ENCODE results near the gene SORCS1.

SORCS1 gene

DNA sequence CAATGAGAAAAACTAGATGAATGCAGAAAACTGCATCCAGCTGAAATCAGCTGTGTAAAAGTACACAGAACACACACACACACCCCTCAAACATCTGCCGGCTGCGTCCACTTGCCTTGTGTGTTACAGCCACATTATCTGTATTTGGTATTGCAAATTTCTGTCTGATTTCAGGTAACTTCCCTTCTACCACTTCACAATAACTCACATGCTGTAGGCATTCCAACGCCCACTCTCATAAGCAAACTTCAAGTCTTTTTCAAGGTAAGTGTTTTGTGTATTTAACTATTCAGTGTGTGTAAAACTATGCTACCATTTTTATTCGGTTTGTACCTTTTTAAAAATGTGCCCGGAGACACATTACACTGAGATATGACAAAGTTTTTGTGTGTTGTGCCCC lies 594.2 kb downstream of the SORCS1 start:
- no peak for DNase-seq

- no peak for DNase-seq
Observed at GRCh38 chr10:106567629-106568028, 596.9 kb downstream of the SORCS1 start.

- no peak for DNase-seq
Observed at GRCh38 chr10:106566873-106567272, 597.6 kb downstream of the SORCS1 start.

GRCh38 chr10:106565546-106565945 lies 599.0 kb downstream of the SORCS1 start:
- DNase-seq, result no peak

GRCh38 chr10:106563384-106563783 lies 601.1 kb downstream of the SORCS1 start:
- DNase-seq, result no peak

GRCh38 chr10:106560925-106561640 lies 603.4 kb downstream of the SORCS1 start:
- no peak for DNase-seq

- DNase-seq, result no peak
Observed at GRCh38 chr10:106559442-106559841, 605.1 kb downstream of the SORCS1 start.

DNA sequence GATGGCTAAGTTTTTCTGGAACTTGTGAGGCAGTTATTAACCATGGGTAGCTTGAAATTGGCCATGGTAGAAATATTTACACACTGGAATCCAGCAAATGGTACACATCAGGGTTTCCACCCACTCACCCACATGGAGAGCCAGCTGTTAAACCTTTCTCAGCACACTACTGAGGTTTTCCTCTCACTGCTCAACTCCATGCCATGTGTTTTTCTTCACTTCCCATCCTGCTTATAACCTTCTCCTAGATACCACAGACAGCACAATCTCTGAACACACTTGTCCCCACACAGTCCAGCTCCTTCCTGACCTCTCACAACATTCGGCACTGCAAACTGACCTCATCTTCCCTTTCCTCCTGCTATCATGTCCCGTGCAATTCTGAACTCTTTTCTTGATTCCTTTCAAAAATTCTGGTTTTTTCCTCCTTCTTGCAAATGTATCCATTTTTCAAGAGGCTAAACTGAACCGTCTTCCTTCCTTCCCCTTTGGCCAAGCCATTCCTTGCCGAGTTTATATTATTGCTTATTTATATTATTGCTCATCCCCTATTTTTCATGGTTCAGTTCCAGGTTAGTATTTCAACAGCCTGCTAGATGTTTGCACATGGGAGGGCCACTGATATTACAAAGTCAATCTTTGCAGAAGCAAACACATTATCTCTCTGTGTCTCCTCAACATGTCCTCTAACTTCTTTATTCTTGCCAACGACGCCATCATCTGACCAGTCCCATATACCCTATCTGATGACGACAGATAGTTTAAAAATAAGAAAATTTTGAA lies 606.4 kb downstream of the SORCS1 start:
- DNase-seq, result no peak

- DNase-seq, result no peak
Observed at GRCh38 chr10:106557053-106557452, 607.5 kb downstream of the SORCS1 start.

DNA sequence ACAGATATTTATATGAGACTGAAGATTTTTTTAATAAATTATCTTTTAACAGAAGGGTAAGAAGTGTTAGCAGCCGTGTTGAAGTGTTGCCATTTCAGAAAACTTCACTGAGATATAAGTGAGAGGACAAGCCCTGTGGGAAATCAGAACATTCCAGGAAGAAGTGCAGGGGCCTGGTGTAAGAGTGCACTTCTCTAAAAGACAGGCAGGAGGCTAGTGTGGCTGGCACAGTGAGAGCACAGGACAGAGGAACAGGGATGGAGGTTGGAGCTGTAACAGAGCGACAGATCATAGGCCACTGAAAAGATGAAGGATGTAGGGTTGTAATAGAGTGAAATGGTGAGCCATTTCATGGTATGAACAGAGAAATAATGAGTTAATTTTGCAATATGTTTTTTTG lies 608.9 kb downstream of the SORCS1 start:
- DNase-seq, result no peak

DNA sequence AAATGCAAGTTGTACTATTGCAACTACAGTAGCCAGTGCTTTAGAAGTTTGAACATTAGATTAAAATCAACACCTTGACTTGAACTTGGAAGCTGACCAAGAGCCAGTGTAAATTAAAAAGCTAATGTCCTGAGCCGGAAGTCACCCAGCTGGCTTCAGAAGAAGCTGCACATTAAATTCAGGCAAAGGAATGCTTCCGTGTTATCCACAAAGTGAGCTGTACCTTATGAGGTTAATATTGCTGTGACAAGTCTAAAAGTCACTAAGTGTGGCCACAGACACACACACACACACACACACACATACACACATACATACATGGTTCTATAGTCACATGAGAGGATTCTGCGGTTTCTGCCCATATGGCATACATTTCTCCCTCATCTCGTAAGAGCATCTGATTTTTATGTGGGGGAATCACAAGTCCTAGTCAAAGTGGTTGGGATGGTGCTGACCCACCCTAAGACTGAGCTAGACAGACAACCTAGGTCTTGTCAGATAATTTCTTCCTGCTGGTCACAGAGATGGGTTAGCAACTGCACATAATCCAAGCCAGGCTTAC lies 612.9 kb downstream of the SORCS1 start:
- DNase-seq, result no peak

- no peak for DNase-seq
Observed at GRCh38 chr10:106548832-106549231, 615.7 kb downstream of the SORCS1 start.

- DNase-seq, result no peak
Observed at GRCh38 chr10:106547047-106547635, 617.4 kb downstream of the SORCS1 start.

- no peak for DNase-seq
Observed at GRCh38 chr10:106542461-106542860, 622.0 kb downstream of the SORCS1 start.

GRCh38 chr10:106540645-106541044 lies 623.9 kb downstream of the SORCS1 start:
- DNase-seq, result no peak

GRCh38 chr10:106537866-106538265 lies 626.6 kb downstream of the SORCS1 start:
- no peak for DNase-seq

- DNase-seq, result no peak
Observed at GRCh38 chr10:106535304-106535953, 629.1 kb downstream of the SORCS1 start.

- DNase-seq, result no peak
Observed at GRCh38 chr10:106534441-106534840, 630.1 kb downstream of the SORCS1 start.

DNA sequence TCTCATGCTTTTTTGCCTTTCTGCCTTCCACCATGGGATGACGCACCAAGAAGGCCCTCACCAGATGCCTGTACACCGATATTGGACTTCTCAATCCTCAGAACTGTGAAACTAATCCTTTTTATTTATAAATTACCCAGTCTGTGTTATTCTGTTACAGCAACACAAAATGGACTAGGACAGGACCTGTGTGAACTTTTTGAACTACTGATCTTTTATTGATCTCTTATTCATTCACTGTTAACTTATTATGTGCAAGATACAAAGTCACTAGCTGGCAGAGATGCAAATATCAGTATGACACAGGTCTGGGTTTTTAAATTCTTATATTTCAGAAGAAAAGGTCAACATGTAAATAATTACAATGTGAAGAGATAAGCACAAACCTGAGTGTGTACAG lies 635.8 kb downstream of the SORCS1 start:
- no peak for DNase-seq

DNA sequence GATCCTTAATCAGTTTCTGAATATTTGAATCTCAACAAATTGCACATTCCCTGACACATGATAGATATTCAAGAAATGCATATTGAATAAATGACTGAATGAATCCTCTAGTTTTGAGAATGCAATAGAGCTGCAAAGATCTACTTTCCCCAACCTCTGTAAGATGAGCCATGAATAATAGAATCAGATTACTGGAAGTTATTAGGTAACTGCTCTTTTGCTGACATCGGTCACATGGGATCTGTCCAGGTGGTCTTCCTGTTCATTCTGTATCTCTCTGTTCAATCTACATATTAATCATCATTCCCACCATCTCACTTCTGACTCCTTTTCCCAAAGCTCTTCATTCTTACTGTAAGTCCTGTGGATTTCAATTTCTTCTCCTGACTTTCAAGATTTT lies 638.7 kb downstream of the SORCS1 start:
- no peak for DNase-seq

All from AML-193 (cell line).